SK-N-SH (cell line): Measurements from ENCODE around the gene MS4A18. TPM values are rescaled to one million over a fixed set of nuclear protein-coding genes. Genes with fewer than 3 reads are reported as not detected.

ENCODE experiments used
- CTCF ChIA-PET: fragments of 300-600, 350-600 bp; formaldehyde crosslinking; extraction: SDS; loops from one replicate; lab custom pipeline; 2021; lab: Yijun Ruan, JAX
- POLR2A ChIA-PET: fragments of 350-600 bp; sonication (Branson Sonifier 250); formaldehyde crosslinking; extraction: SDS; loops from one replicate; lab custom pipeline; 2020; ENCODE audit warnings: antibody characterized with exemption, inconsistent platforms; lab: Yijun Ruan, JAX
- DNase-seq: peaks from one replicate; pipeline ENCODE4 v3.0.0; 2012
- H2AFZ ChIP-seq: fragments of 200-600 bp; sonication (generic); 2 replicates; pipeline ENCODE4 v1.8.1; 2016; ENCODE audit warnings: antibody characterized with exemption, mild to moderate bottlenecking, low read depth
- H3F3A ChIP-seq: fragments of 200-600 bp; sonication (generic); replicated peaks from 2 replicates; pipeline ENCODE3; 2016; ENCODE audit warnings: antibody characterized with exemption, mild to moderate bottlenecking; ENCODE audit not compliant: insufficient read depth
- H3K27ac ChIP-seq, 2 experiments: fragments of 200-500 bp in 1 of 2; fragments of 200-600 bp in 1 of 2; sonication (Bioruptor generic) in 1 of 2; sonication (generic), shearing (Covaris generic) in 1 of 2; 2 replicates each; pipeline versions ENCODE4 v1.5.1 to v1.6.1; 2014 to 2016; ENCODE audit warnings: low read depth in 2 of 2, inconsistent platforms in 1 of 2, low read length in 1 of 2, mild to moderate bottlenecking in 1 of 2, mixed read lengths in 1 of 2
- H3K27me3 ChIP-seq: fragments of 200-600 bp; sonication (generic), shearing (Covaris generic); 2 replicates; pipeline ENCODE4 v1.6.1; 2016; ENCODE audit warnings: mixed run types; ENCODE audit not compliant: insufficient read depth
- H3K36me3 ChIP-seq, 2 experiments: fragments of 200-500 bp in 1 of 2; fragments of 200-600 bp in 1 of 2; sonication (Bioruptor generic) in 1 of 2; sonication (generic) in 1 of 2; replicated peaks in 1 of 2; 2 replicates each; pipeline versions ENCODE3 to v1.5.1; 2014 to 2016; ENCODE audit warnings: low read length in 1 of 2, mild to moderate bottlenecking in 1 of 2; ENCODE audit not compliant: insufficient read depth in 2 of 2, control insufficient read depth in 1 of 2
- H3K4me1 ChIP-seq, 2 experiments: fragments of 200-500 bp in 1 of 2; fragments of 200-600 bp in 1 of 2; sonication (Bioruptor generic) in 1 of 2; sonication (generic), shearing (Covaris generic) in 1 of 2; 2 replicates each; pipeline versions ENCODE4 v1.5.1 to v1.6.1; 2014 to 2016; ENCODE audit warnings: low read depth in 1 of 2, low read length in 1 of 2, mixed run types in 1 of 2; ENCODE audit not compliant: insufficient read depth in 2 of 2, control insufficient read depth in 1 of 2
- H3K4me2 ChIP-seq: fragments of 200-600 bp; sonication (generic), shearing (Covaris generic); 2 replicates; pipeline ENCODE4 v1.6.1; 2017; ENCODE audit warnings: mixed run types
- H3K4me3 ChIP-seq, 2 experiments: fragments of 200-500 bp in 1 of 2; fragments of 200-600 bp in 1 of 2; sonication (Bioruptor generic) in 1 of 2; sonication (generic), shearing (Covaris generic) in 1 of 2; 2 replicates each; pipeline versions ENCODE4 v1.5.1 to v1.8.1; 2014 to 2016; ENCODE audit warnings: low read depth in 2 of 2, inconsistent platforms in 1 of 2, low read length in 1 of 2, mild to moderate bottlenecking in 1 of 2, mixed read lengths in 1 of 2, moderate library complexity in 1 of 2
- H3K79me2 ChIP-seq: fragments of 200-600 bp; sonication (generic); 2 replicates; pipeline ENCODE4 v1.8.1; 2017; ENCODE audit warnings: mild to moderate bottlenecking; ENCODE audit not compliant: insufficient read depth
- H3K9ac ChIP-seq: fragments of 200-600 bp; sonication (generic); 2 replicates; pipeline ENCODE4 v1.6.1; 2017; ENCODE audit warnings: mixed run types
- H3K9me2 ChIP-seq: fragments of 200-600 bp; sonication (generic); 2 replicates; pipeline ENCODE4 v1.6.1; 2017; ENCODE audit warnings: mixed run types
- H3K9me3 ChIP-seq: fragments of 200-600 bp; sonication (generic); 2 replicates; pipeline ENCODE4 v1.6.1; 2017; ENCODE audit warnings: mixed run types, mild to moderate bottlenecking, moderate library complexity
- H4K20me1 ChIP-seq: fragments of 200-600 bp; sonication (generic); 2 replicates; pipeline ENCODE4 v1.6.1; 2017; ENCODE audit warnings: mild to moderate bottlenecking, mixed run types; ENCODE audit not compliant: insufficient read depth
- CHD2 ChIP-seq: fragments of 150-350 bp; IDR thresholded peaks from 2 replicates; pipeline ENCODE4 v1.6.1; 2018; ENCODE audit warnings: low read length; ENCODE audit not compliant: partially characterized antibody
- EP300 ChIP-seq, 2 experiments: IDR thresholded peaks; 2 replicates each; pipeline versions ENCODE4 v1.4.0 to v1.6.1; 2012; ENCODE audit warnings: borderline replicate concordance in 1 of 2, low read depth in 1 of 2, low read length in 1 of 2
- GATA2 ChIP-seq: sonication (generic); formaldehyde crosslinking; IDR thresholded peaks from 2 replicates; pipeline ENCODE4 v1.5.0; 2020; ENCODE audit warnings: mild to moderate bottlenecking, missing genetic modification reagents
- IRF3 ChIP-seq: fragments of 150-350 bp; IDR thresholded peaks from 2 replicates; pipeline ENCODE4 v1.6.1; 2016; ENCODE audit warnings: mild to moderate bottlenecking, low read depth, low read length
- JUND ChIP-seq: IDR thresholded peaks from 2 replicates; pipeline ENCODE4 v1.4.0; 2012
- NFIC ChIP-seq: IDR thresholded peaks from 2 replicates; pipeline ENCODE4 v1.4.0; 2012; ENCODE audit warnings: borderline replicate concordance
- RAD21 ChIP-seq: IDR thresholded peaks from 2 replicates; pipeline ENCODE4 v1.6.1; 2012; ENCODE audit warnings: mild to moderate bottlenecking, low read length
- RFX5 ChIP-seq: IDR thresholded peaks from 2 replicates; pipeline ENCODE4 v1.6.1; 2012; ENCODE audit warnings: mild to moderate bottlenecking, improper control_type of control experiment, low read length
- SIN3A ChIP-seq: IDR thresholded peaks from 2 replicates; pipeline ENCODE4 v1.6.1; 2012; ENCODE audit warnings: low read depth, mild to moderate bottlenecking, low read length, moderate library complexity, borderline replicate concordance
- SMC3 ChIP-seq: IDR thresholded peaks from 2 replicates; pipeline ENCODE4 v1.6.1; 2012; ENCODE audit warnings: low read depth, low read length, improper control_type of control experiment
- YY1 ChIP-seq: IDR thresholded peaks from 2 replicates; pipeline ENCODE4 v1.4.0; 2012; ENCODE audit warnings: low read depth, mild to moderate bottlenecking
- WGBS: methylation state at CpG from one replicate; pipeline ENCODE4 v1.1.6; 2017; ENCODE audit warnings: low lambda C conversion rate; 5-methylcytosine and 5-hydroxymethylcytosine counted together
- polyA plus RNA-seq, 3 experiments: library from polyadenylated mRNA; depleted of rRNA; stranded (reverse); fragments of >200 nt; gene quantifications; 2 replicates each; pipeline ENCODE4 v1.2.3, GENCODE V29; 2012
- TF ChIP-seq, protein P1 (sequence below): IDR thresholded peaks from 2 replicates; pipeline ENCODE4 v1.4.0; 2012; ENCODE audit warnings: low read depth, borderline replicate concordance
- TF ChIP-seq, protein P2 (sequence below): fragments of 200-600 bp; sonication (generic); IDR thresholded peaks from 2 replicates; pipeline ENCODE4 v1.6.1; 2017; ENCODE audit warnings: antibody characterized with exemption, mild to moderate bottlenecking, moderate library complexity

The MS4A18 gene
- polyA plus RNA-seq, 1 of the 3 experiments (the other 2 are of a cell fraction) = not detected

DNA sequence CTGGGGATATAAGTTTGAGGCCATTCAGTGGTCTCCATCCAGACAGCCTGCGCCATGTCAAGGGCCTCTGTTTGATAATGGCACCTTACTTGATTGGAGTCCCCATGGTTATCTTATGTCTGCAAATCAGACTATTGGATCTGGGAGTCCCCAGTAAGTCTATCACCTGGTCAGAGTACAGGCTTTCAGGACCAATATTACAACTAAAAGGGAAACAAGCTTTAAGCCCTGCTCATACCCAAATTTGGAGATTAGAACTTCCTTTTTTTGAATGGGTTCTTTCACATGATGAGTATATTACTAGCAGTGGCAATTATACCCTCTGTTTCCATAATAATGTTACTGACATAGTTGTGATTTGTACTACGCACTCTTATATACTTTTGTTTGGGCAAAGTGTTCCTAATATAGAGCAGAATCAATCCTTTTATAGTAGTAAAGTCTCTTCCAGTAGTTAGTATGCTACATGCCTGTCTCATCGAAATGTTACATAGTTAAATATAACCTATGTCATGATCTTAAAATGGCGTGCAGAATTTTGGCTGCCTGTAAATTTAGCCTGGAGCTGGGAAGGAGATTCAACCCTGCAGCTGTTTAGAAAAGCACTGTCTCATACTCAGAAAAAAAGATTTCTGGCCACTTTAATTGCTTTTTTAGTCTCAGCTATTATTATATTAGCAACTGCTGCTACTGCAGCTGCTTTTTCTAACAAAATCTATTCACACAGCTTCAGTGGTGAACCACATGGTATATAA lies 37.1 kb downstream of the MS4A18 start:
- H3K4me1 ChIP-seq = no peaks in the 10 kb centered on the region
- H3K9ac ChIP-seq = no peak overlapping the region
- H3K36me3 ChIP-seq = no peaks in the 10 kb centered on the region
- no peaks in the 10 kb centered on the region for H3K9me3 ChIP-seq
- no peak for DNase-seq
- H3K27me3 ChIP-seq = peaks cover 73% of the 10 kb centered on the region
- 9% methylated on average over 4 of the region's 4 CpGs for WGBS
- no peak overlapping the region for H2AFZ ChIP-seq
- ChIA-PET CTCF (interaction anchor here (1.7 to 4.1 kb wide), 2 partner anchors 7 to 13 kb away, joined by 4 to 67 read pairs; no protein-coding TSS in a partner anchor), POLR2A (no interaction called here)
- no peaks in the 10 kb centered on the region for H3K9me2 ChIP-seq
- H3F3A ChIP-seq = no peaks in the 10 kb centered on the region
- no peak overlapping the region for H3K27ac ChIP-seq
- no peaks in the 10 kb centered on the region for H4K20me1 ChIP-seq
- H3K79me2 ChIP-seq = no peaks in the 10 kb centered on the region
- TF ChIP-seq, protein P1, sequence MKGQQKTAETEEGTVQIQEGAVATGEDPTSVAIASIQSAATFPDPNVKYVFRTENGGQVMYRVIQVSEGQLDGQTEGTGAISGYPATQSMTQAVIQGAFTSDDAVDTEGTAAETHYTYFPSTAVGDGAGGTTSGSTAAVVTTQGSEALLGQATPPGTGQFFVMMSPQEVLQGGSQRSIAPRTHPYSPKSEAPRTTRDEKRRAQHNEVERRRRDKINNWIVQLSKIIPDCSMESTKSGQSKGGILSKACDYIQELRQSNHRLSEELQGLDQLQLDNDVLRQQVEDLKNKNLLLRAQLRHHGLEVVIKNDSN = no peak
- TF ChIP-seq, protein P2, sequence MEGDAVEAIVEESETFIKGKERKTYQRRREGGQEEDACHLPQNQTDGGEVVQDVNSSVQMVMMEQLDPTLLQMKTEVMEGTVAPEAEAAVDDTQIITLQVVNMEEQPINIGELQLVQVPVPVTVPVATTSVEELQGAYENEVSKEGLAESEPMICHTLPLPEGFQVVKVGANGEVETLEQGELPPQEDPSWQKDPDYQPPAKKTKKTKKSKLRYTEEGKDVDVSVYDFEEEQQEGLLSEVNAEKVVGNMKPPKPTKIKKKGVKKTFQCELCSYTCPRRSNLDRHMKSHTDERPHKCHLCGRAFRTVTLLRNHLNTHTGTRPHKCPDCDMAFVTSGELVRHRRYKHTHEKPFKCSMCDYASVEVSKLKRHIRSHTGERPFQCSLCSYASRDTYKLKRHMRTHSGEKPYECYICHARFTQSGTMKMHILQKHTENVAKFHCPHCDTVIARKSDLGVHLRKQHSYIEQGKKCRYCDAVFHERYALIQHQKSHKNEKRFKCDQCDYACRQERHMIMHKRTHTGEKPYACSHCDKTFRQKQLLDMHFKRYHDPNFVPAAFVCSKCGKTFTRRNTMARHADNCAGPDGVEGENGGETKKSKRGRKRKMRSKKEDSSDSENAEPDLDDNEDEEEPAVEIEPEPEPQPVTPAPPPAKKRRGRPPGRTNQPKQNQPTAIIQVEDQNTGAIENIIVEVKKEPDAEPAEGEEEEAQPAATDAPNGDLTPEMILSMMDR = no peak
- TF ChIP-seq RFX5 (no peak), NFIC (no peak), RAD21 (no peak), SMC3 (no peak), YY1 (no peak), EP300 (IDR thresholded peaks at IDR 0.05; ENCODE audit: borderline replicate concordance in 1 of 2, low read depth in 1 of 2, low read length in 1 of 2) (no peak), GATA2 (no peak), IRF3 (no peak), SIN3A (no peak), JUND (no peak), CHD2 (no peak)
- TF ChIP-seq, all 33 proteins: peak for 0
- H3K4me2 ChIP-seq = no peak overlapping the region
- no peak overlapping the region for H3K4me3 ChIP-seq
